ENCODE measurements around the gene NAALADL2.

Gene NAALADL2

DNA sequence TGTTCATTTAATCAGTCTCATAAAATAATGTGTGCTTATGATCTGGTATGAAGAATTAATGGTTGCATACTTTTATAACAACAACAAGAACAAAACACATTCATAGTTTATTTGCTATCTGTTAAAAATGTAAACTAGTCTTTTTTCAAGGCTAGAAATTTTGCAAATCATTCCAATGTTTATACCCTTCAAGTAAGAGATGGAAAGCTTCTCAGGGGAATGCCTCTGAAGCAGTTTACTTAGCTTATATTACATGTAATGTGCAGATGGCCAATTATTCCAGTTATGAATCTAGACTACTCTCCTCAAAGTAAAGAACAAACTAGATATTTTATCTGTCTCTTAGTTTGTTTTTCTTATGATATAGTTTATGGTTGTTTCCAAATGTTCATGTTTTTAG is 575.4 kb downstream of the NAALADL2 start:
- no peak overlapping the region for H2BK12ac ChIP-seq (ENCODE audit: low read length)
- no peak overlapping the region for H4K91ac ChIP-seq (ENCODE audit: low read depth, low read length)
- no peak overlapping the region for H3K9ac ChIP-seq (ENCODE audit: low read length)
- H3K23ac ChIP-seq (ENCODE audit: low read length): no peak overlapping the region
- H3K18ac ChIP-seq (ENCODE audit: low read length): no peak overlapping the region
- no peaks in the 10 kb centered on the region for H3K79me1 ChIP-seq (ENCODE audit: low read length)
- H2AK5ac ChIP-seq (ENCODE audit: low read length): no peak overlapping the region
- no peak overlapping the region for H3K4ac ChIP-seq (ENCODE audit: low read depth, low read length)
- no peak overlapping the region for H4K8ac ChIP-seq (ENCODE audit: low read depth, low read length)
- no peak for DNase-seq
- H2AFZ ChIP-seq (ENCODE audit: insufficient read depth, low read length, poor library complexity): no peak overlapping the region
- no peak overlapping the region for H3K4me2 ChIP-seq (ENCODE audit: low read length)
- H3K79me2 ChIP-seq (ENCODE audit: control insufficient read depth, insufficient read depth, low read length, poor library complexity): no peaks in the 10 kb centered on the region
- no peak overlapping the region for H2BK5ac ChIP-seq (ENCODE audit: low read depth, low read length, poor library complexity)
- no peak overlapping the region for H4K12ac ChIP-seq (ENCODE audit: low read depth, low read length)
- no peak overlapping the region for H3K4me3 ChIP-seq (ENCODE audit: low read depth, low read length)
- H3K4me1 ChIP-seq (ENCODE audit: control insufficient read depth in 1 of 2, insufficient read depth in 2 of 2, low read length in 2 of 2): peaks cover 0 to 2% of the 10 kb centered on the region in 2 experiments
- H3K36me3 ChIP-seq (ENCODE audit: control insufficient read depth in 1 of 2, insufficient read depth in 2 of 2, low read length in 2 of 2): no peaks in the 10 kb centered on the region
- no peak overlapping the region for H2BK120ac ChIP-seq (ENCODE audit: insufficient read depth, low read length, poor library complexity)
- H3K14ac ChIP-seq (ENCODE audit: low read length): no peak overlapping the region
- no peaks in the 10 kb centered on the region for H3K9me3 ChIP-seq (ENCODE audit: insufficient read depth, low read depth, low read length)
- no peaks in the 10 kb centered on the region for H3K27me3 ChIP-seq (ENCODE audit: insufficient read depth, low read length)
- no peak overlapping the region for H3K27ac ChIP-seq (ENCODE audit: low read depth, low read length)

- Histone ChIP-seq H3K18ac (ENCODE audit: low read length) (no peak overlapping the region), H3K27ac (ENCODE audit: low read depth, low read length) (no peak overlapping the region), H3K4me2 (ENCODE audit: low read length) (no peak overlapping the region), H4K8ac (ENCODE audit: low read depth, low read length) (no peak overlapping the region), H3K36me3 (ENCODE audit: control insufficient read depth in 1 of 2, insufficient read depth in 2 of 2, low read length in 2 of 2) (no peaks in the 10 kb centered on the region), H3K9ac (ENCODE audit: low read length) (no peak overlapping the region), H2BK120ac (ENCODE audit: insufficient read depth, low read length, poor library complexity) (no peak overlapping the region), H3K4ac (ENCODE audit: low read depth, low read length) (no peak overlapping the region), H4K91ac (ENCODE audit: low read depth, low read length) (no peak overlapping the region), H3K4me1 (ENCODE audit: control insufficient read depth in 1 of 2, insufficient read depth in 2 of 2, low read length in 2 of 2) (no peaks in the 10 kb centered on the region), H3K79me1 (ENCODE audit: low read length) (no peaks in the 10 kb centered on the region), H2AK5ac (ENCODE audit: low read length) (no peak overlapping the region), H3K27me3 (ENCODE audit: insufficient read depth, low read length) (no peaks in the 10 kb centered on the region), H4K12ac (ENCODE audit: low read depth, low read length) (no peak overlapping the region), H3K79me2 (ENCODE audit: control insufficient read depth, insufficient read depth, low read length, poor library complexity) (no peaks in the 10 kb centered on the region), H2BK5ac (ENCODE audit: low read depth, low read length, poor library complexity) (no peak overlapping the region), H3K4me3 (ENCODE audit: low read depth, low read length) (no peak overlapping the region), H3K9me3 (ENCODE audit: insufficient read depth, low read depth, low read length) (peaks cover 1% of the 10 kb centered on the region), H3K23ac (ENCODE audit: low read length) (no peak overlapping the region), H2AFZ (ENCODE audit: insufficient read depth, low read length, poor library complexity) (no peak overlapping the region), H2BK12ac (ENCODE audit: low read length) (no peak overlapping the region), H3K14ac (ENCODE audit: low read length) (no peak overlapping the region)
- no peak for DNase-seq
- no CpG with 5 or more reads among the region's 3 CpGs for whole genome bisulfite sequencing (ENCODE audit: extremely low coverage, insufficient coverage, insufficient read length)
Measured at GRCh38 chr3:175443682-175444081, 584.5 kb downstream of the NAALADL2 start.

GRCh38 chr3:175445741-175446140 is 586.6 kb downstream of the NAALADL2 start:
- Histone ChIP-seq H3K27me3 (ENCODE audit: insufficient read depth, low read length) (no peaks in the 10 kb centered on the region), H3K4me1 (ENCODE audit: control insufficient read depth in 1 of 2, insufficient read depth in 2 of 2, low read length in 2 of 2) (no peaks in the 10 kb centered on the region), H2AFZ (ENCODE audit: insufficient read depth, low read length, poor library complexity) (no peak overlapping the region), H4K91ac (ENCODE audit: low read depth, low read length) (no peak overlapping the region), H3K79me2 (ENCODE audit: control insufficient read depth, insufficient read depth, low read length, poor library complexity) (no peaks in the 10 kb centered on the region), H3K14ac (ENCODE audit: low read length) (no peak overlapping the region), H2AK5ac (ENCODE audit: low read length) (no peak overlapping the region), H3K9me3 (ENCODE audit: insufficient read depth, low read depth, low read length) (peaks cover 1% of the 10 kb centered on the region), H2BK5ac (ENCODE audit: low read depth, low read length, poor library complexity) (no peak overlapping the region), H3K27ac (ENCODE audit: low read depth, low read length) (no peak overlapping the region), H3K4me2 (ENCODE audit: low read length) (no peak overlapping the region), H3K79me1 (ENCODE audit: low read length) (no peaks in the 10 kb centered on the region), H2BK12ac (ENCODE audit: low read length) (no peak overlapping the region), H3K18ac (ENCODE audit: low read length) (no peak overlapping the region), H4K12ac (ENCODE audit: low read depth, low read length) (no peak overlapping the region), H3K36me3 (ENCODE audit: control insufficient read depth in 1 of 2, insufficient read depth in 2 of 2, low read length in 2 of 2) (no peaks in the 10 kb centered on the region), H4K8ac (ENCODE audit: low read depth, low read length) (no peak overlapping the region), H2BK120ac (ENCODE audit: insufficient read depth, low read length, poor library complexity) (no peak overlapping the region), H3K4ac (ENCODE audit: low read depth, low read length) (no peak overlapping the region), H3K4me3 (ENCODE audit: low read depth, low read length) (no peak overlapping the region), H3K23ac (ENCODE audit: low read length) (no peak overlapping the region), H3K9ac (ENCODE audit: low read length) (no peak overlapping the region)
- no CpG with 5 or more reads among the region's 3 CpGs for WGBS (ENCODE audit: extremely low coverage, insufficient coverage, insufficient read length)
- DNase-seq: no peak

GRCh38 chr3:175447521-175447920 is 588.4 kb downstream of the NAALADL2 start:
- Histone ChIP-seq H3K27ac (ENCODE audit: low read depth, low read length) (no peak overlapping the region), H3K27me3 (ENCODE audit: insufficient read depth, low read length) (no peaks in the 10 kb centered on the region), H3K9ac (ENCODE audit: low read length) (no peak overlapping the region), H3K23ac (ENCODE audit: low read length) (no peak overlapping the region), H3K4me3 (ENCODE audit: low read depth, low read length) (no peak overlapping the region), H3K36me3 (ENCODE audit: control insufficient read depth in 1 of 2, insufficient read depth in 2 of 2, low read length in 2 of 2) (no peaks in the 10 kb centered on the region), H3K9me3 (ENCODE audit: insufficient read depth, low read depth, low read length) (peaks cover 1% of the 10 kb centered on the region), H2AFZ (ENCODE audit: insufficient read depth, low read length, poor library complexity) (no peak overlapping the region), H2BK120ac (ENCODE audit: insufficient read depth, low read length, poor library complexity) (no peak overlapping the region), H3K79me1 (ENCODE audit: low read length) (no peaks in the 10 kb centered on the region), H2AK5ac (ENCODE audit: low read length) (no peak overlapping the region), H3K4me1 (ENCODE audit: control insufficient read depth in 1 of 2, insufficient read depth in 2 of 2, low read length in 2 of 2) (no peaks in the 10 kb centered on the region), H4K12ac (ENCODE audit: low read depth, low read length) (no peak overlapping the region), H2BK12ac (ENCODE audit: low read length) (no peak overlapping the region), H4K8ac (ENCODE audit: low read depth, low read length) (no peak overlapping the region), H3K79me2 (ENCODE audit: control insufficient read depth, insufficient read depth, low read length, poor library complexity) (no peaks in the 10 kb centered on the region), H3K14ac (ENCODE audit: low read length) (no peak overlapping the region), H3K4me2 (ENCODE audit: low read length) (no peak overlapping the region), H4K91ac (ENCODE audit: low read depth, low read length) (no peak overlapping the region), H3K18ac (ENCODE audit: low read length) (no peak overlapping the region), H2BK5ac (ENCODE audit: low read depth, low read length, poor library complexity) (no peak overlapping the region), H3K4ac (ENCODE audit: low read depth, low read length) (no peak overlapping the region)
- no CpG with 5 or more reads among the region's 6 CpGs for WGBS (ENCODE audit: extremely low coverage, insufficient coverage, insufficient read length)
- no peak for DNase-seq

Measured in trophoblast cell (in vitro differentiated cells and primary cell).